Activated naive CD4-positive, alpha-beta T cell treated with anti-CD3 and anti-CD28 coated beads for 36 hours (primary cell): Measurements from ENCODE around the gene E2F3. TPM values are rescaled to one million over a fixed set of nuclear protein-coding genes. Genes with fewer than 3 reads are reported as not detected.

Source experiments
- CTCF ChIA-PET: fragments of 350-600 bp; sonication (Branson Sonifier 250); formaldehyde crosslinking; loops from one replicate; lab custom pipeline; 2021; ENCODE audit warnings: antibody characterized with exemption; lab: Charles Lee
- DNase-seq: peaks from one replicate; pipeline ENCODE4 v3.0.0-alpha.2; 2020
- H3K27ac Mint-ChIP-seq: one replicate; pipeline ENCODE4 v1.8.0; 2021; ENCODE audit warnings: mild to moderate bottlenecking, mixed read lengths
- H3K27me3 Mint-ChIP-seq: one replicate; pipeline ENCODE4 v1.8.0; 2021; ENCODE audit warnings: low read depth, mixed read lengths
- H3K36me3 Mint-ChIP-seq: one replicate; pipeline ENCODE4 v1.8.0; 2021; ENCODE audit warnings: low read depth, mixed read lengths
- H3K4me1 Mint-ChIP-seq: one replicate; pipeline ENCODE4 v1.8.0; 2021; ENCODE audit warnings: low read depth, mixed read lengths
- H3K4me3 Mint-ChIP-seq: one replicate; pipeline ENCODE4 v1.8.0; 2021; ENCODE audit warnings: mild to moderate bottlenecking, moderate library complexity, mixed read lengths
- H3K9me3 Mint-ChIP-seq: one replicate; pipeline ENCODE4 v1.8.0; 2021; ENCODE audit warnings: mixed read lengths
- intact Hi-C: fragments of 100-400 bp; cut with micrococcal nuclease; formaldehyde crosslinking; loops from one replicate; pipeline ENCODE4 v1.15.1; 2023
- total RNA-seq, 2 experiments: library from RNA; stranded (reverse); gene quantifications; one replicate each; pipeline ENCODE4 v1.2.3, GENCODE V29; 2021

E2F3 gene
- total RNA-seq, 2 experiments from 2014 or later, result 12.7 to 13.1 TPM

GRCh38 chr6:20415712-20416454 is 14.2 kb downstream of the E2F3 start:
- peaks cover 53% of the 10 kb centered on the region for H3K4me1 Mint-ChIP-seq
- H3K36me3 Mint-ChIP-seq, result peaks cover 18% of the 10 kb centered on the region
- no peak overlapping the region for H3K27ac Mint-ChIP-seq

GRCh38 chr6:20416567-20417345 is 15.1 kb downstream of the E2F3 start:
- CTCF ChIA-PET, result interaction anchor here (1.4 to 2.0 kb wide), 2 partner anchors 9 to 12 kb away, joined by 3 to 10 read pairs; no protein-coding TSS in a partner anchor
- no peak overlapping the region for H3K4me3 Mint-ChIP-seq
- DNase-seq, result peak; percentile 35
- no peaks in the 10 kb centered on the region for H3K9me3 Mint-ChIP-seq
- H3K4me1 Mint-ChIP-seq, result peaks cover 45% of the 10 kb centered on the region
- H3K36me3 Mint-ChIP-seq, result peaks cover 20% of the 10 kb centered on the region
- intact Hi-C loops, result loop anchor here (1.0 kb wide), 1 partner anchor 12 kb away; no protein-coding TSS in a partner anchor
- H3K27ac Mint-ChIP-seq, result no peak overlapping the region
- no peaks in the 10 kb centered on the region for H3K27me3 Mint-ChIP-seq

More at GRCh38 chr6:20415712-20416454, 14.2 kb downstream of the E2F3 start:
- no peaks in the 10 kb centered on the region for H3K9me3 Mint-ChIP-seq
- H3K4me3 Mint-ChIP-seq, result no peak overlapping the region
- peak; percentile 6 for DNase-seq
- no peaks in the 10 kb centered on the region for H3K27me3 Mint-ChIP-seq
- CTCF ChIA-PET, result interaction anchor here (2.0 kb wide), 1 partner anchor 11 kb away, joined by 10 read pairs; no protein-coding TSS in a partner anchor
- intact Hi-C loops, result loop anchor here (1.0 kb wide), 1 partner anchor 12 kb away; no protein-coding TSS in a partner anchor

- no peaks in the 10 kb centered on the region for H3K27me3 Mint-ChIP-seq
- H3K36me3 Mint-ChIP-seq, result peaks cover 15% of the 10 kb centered on the region
- no peaks in the 10 kb centered on the region for H3K9me3 Mint-ChIP-seq
- H3K4me3 Mint-ChIP-seq, result no peak overlapping the region
- intact Hi-C loops, result no loop called here
- H3K27ac Mint-ChIP-seq, result no peak overlapping the region
- CTCF ChIA-PET, result interaction anchor here (1.4 to 2.0 kb wide), 2 partner anchors 10 to 13 kb away, joined by 3 to 10 read pairs; no protein-coding TSS in a partner anchor
- peaks cover 38% of the 10 kb centered on the region for H3K4me1 Mint-ChIP-seq
- no peak for DNase-seq
Observed at GRCh38 chr6:20417819-20418218, 16.1 kb downstream of the E2F3 start.

- Mint-ChIP-seq H3K27ac (no peak overlapping the region), H3K4me1 (peaks cover 9% of the 10 kb centered on the region), H3K9me3 (no peaks in the 10 kb centered on the region), H3K36me3 (peaks cover 24% of the 10 kb centered on the region), H3K27me3 (no peaks in the 10 kb centered on the region), H3K4me3 (no peak overlapping the region)
- no peak for DNase-seq
- intact Hi-C loops, result no loop called here
- CTCF ChIA-PET, result no interaction called here
Observed at GRCh38 chr6:20426177-20427082, 24.8 kb downstream of the E2F3 start.

- no peaks in the 10 kb centered on the region for H3K9me3 Mint-ChIP-seq
- H3K4me1 Mint-ChIP-seq, result peaks cover 9% of the 10 kb centered on the region
- H3K27me3 Mint-ChIP-seq, result no peaks in the 10 kb centered on the region
- intact Hi-C loops, result no loop called here
- no peak overlapping the region for H3K27ac Mint-ChIP-seq
- CTCF ChIA-PET, result no interaction called here
- H3K4me3 Mint-ChIP-seq, result no peak overlapping the region
- DNase-seq, result no peak
- H3K36me3 Mint-ChIP-seq, result peaks cover 29% of the 10 kb centered on the region
Observed at GRCh38 chr6:20427856-20428255, 26.2 kb downstream of the E2F3 start.

- Mint-ChIP-seq H3K27ac (no peak overlapping the region), H3K4me3 (no peak overlapping the region), H3K9me3 (no peaks in the 10 kb centered on the region), H3K4me1 (peaks cover 3% of the 10 kb centered on the region), H3K36me3 (peaks cover 45% of the 10 kb centered on the region), H3K27me3 (no peaks in the 10 kb centered on the region)
- CTCF ChIA-PET, result no interaction called here
- intact Hi-C loops, result no loop called here
- no peak for DNase-seq
Observed at GRCh38 chr6:20432692-20433091, 31.0 kb downstream of the E2F3 start.

GRCh38 chr6:20433321-20433720 is 31.6 kb downstream of the E2F3 start:
- Mint-ChIP-seq H3K4me1 (peaks cover 2% of the 10 kb centered on the region), H3K4me3 (no peak overlapping the region), H3K36me3 (peaks cover 46% of the 10 kb centered on the region), H3K9me3 (peaks cover under 1% of the 10 kb centered on the region), H3K27me3 (no peaks in the 10 kb centered on the region), H3K27ac (no peak overlapping the region)
- no peak for DNase-seq
- intact Hi-C loops, result no loop called here
- CTCF ChIA-PET, result no interaction called here

- Mint-ChIP-seq H3K27me3 (no peaks in the 10 kb centered on the region), H3K4me1 (peaks cover 2% of the 10 kb centered on the region), H3K9me3 (peaks cover 6% of the 10 kb centered on the region), H3K4me3 (no peak overlapping the region), H3K36me3 (peaks cover 50% of the 10 kb centered on the region), H3K27ac (no peak overlapping the region)
- intact Hi-C loops, result no loop called here
- CTCF ChIA-PET, result no interaction called here
- no peak for DNase-seq
Observed at GRCh38 chr6:20433929-20434328, 32.2 kb downstream of the E2F3 start.

- Mint-ChIP-seq H3K36me3 (peaks cover 54% of the 10 kb centered on the region), H3K27me3 (no peaks in the 10 kb centered on the region), H3K4me3 (no peak overlapping the region), H3K9me3 (peaks cover 6% of the 10 kb centered on the region), H3K4me1 (peaks cover 2% of the 10 kb centered on the region), H3K27ac (no peak overlapping the region)
- DNase-seq, result no peak
- intact Hi-C loops, result no loop called here
- CTCF ChIA-PET, result no interaction called here
Observed at GRCh38 chr6:20434766-20435165, 33.1 kb downstream of the E2F3 start.

- Mint-ChIP-seq H3K36me3 (peaks cover 49% of the 10 kb centered on the region), H3K27me3 (no peaks in the 10 kb centered on the region), H3K9me3 (peaks cover 6% of the 10 kb centered on the region), H3K4me3 (no peak overlapping the region), H3K4me1 (peaks cover 2% of the 10 kb centered on the region), H3K27ac (no peak overlapping the region)
- CTCF ChIA-PET, result no interaction called here
- no peak for DNase-seq
- intact Hi-C loops, result no loop called here
Observed at GRCh38 chr6:20436719-20437118, 35.0 kb downstream of the E2F3 start.

- DNase-seq, result no peak
- CTCF ChIA-PET, result no interaction called here
- Mint-ChIP-seq H3K27ac (no peak overlapping the region), H3K4me1 (peaks cover 2% of the 10 kb centered on the region), H3K27me3 (no peaks in the 10 kb centered on the region), H3K36me3 (peaks cover 47% of the 10 kb centered on the region), H3K9me3 (peaks cover 6% of the 10 kb centered on the region), H3K4me3 (no peak overlapping the region)
- intact Hi-C loops, result no loop called here
Observed at GRCh38 chr6:20437639-20438038, 36.0 kb downstream of the E2F3 start.
